ENCODE results near the gene ESD. TPM values are rescaled to one million over a fixed set of nuclear protein-coding genes. Genes with fewer than 3 reads are reported as not detected.
A peak's percentile ranks its signal among the peaks of the same experiment; 100 is the strongest.

ESD gene
- total RNA-seq, 1 experiment from 2014 or later: 78.8 TPM

DNA sequence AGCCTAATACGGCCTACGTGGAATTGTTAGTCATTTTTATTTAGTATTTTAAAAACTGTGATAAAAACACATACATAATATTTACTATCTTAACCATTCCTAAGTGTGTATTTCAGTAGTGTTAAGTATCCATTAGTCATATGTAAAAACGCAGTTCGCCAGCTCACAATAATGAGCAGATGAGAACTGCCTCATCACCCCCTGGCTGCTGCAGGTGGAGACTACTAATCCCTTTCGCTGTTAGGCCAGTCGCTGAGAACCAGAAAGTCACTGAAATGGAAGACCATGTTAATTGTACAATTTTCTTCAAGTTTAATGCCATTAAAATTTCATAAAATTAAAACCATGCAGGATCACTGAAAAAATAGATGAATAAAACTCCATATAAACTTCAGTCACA, 1.6 kb downstream of the ESD start:
- no peak overlapping the region for H2AK5ac ChIP-seq (ENCODE audit: insufficient read length, low read length)
- H4K91ac ChIP-seq (ENCODE audit: insufficient read length, low read depth, low read length): no peak overlapping the region
- peaks cover 4% of the 10 kb centered on the region; the same call in 1 of the 2 replicates for H3K4me1 ChIP-seq (ENCODE audit: insufficient read depth, low read length)
- no peak overlapping the region for H3K4me2 ChIP-seq (ENCODE audit: insufficient read depth, insufficient read length, low read length)
- WGBS (ENCODE audit: extremely low coverage, insufficient read length, low lambda C conversion rate): no CpG with 5 or more reads among the region's 6 CpGs
- no peak overlapping the region for H2BK5ac ChIP-seq (ENCODE audit: insufficient read length, low read length)
- H3K4me3 Mint-ChIP-seq: peak overlapping the region; percentile 29 to 50; a peak in 2 of 5 replicates
- no peak overlapping the region for H3K56ac ChIP-seq (ENCODE audit: insufficient read length, low read depth, low read length)
- H3K4me1 Mint-ChIP-seq: peaks cover 25 to 35% of the 10 kb centered on the region in 2 experiments
- H2BK12ac ChIP-seq (ENCODE audit: insufficient read length, low read depth, low read length): no peak overlapping the region
- no peaks in the 10 kb centered on the region for H3K27me3 Mint-ChIP-seq (ENCODE audit: low read depth)
- H2AFZ ChIP-seq (ENCODE audit: low read length): no peak overlapping the region
- H2BK15ac ChIP-seq (ENCODE audit: low read depth, low read length): no peak overlapping the region
- H2BK120ac ChIP-seq (ENCODE audit: low read depth, low read length, poor library complexity, severe bottlenecking): no peak overlapping the region
- H4K20me1 ChIP-seq (ENCODE audit: control insufficient read depth, insufficient read depth, insufficient read length): no peaks in the 10 kb centered on the region
- no peak overlapping the region for H4K8ac ChIP-seq (replicated peaks; ENCODE audit: insufficient read length, low read depth, low read length)
- H3K23me2 ChIP-seq (ENCODE audit: insufficient read length, low read depth, low read length, poor library complexity, severe bottlenecking): peaks cover 8% of the 10 kb centered on the region
- H3K36me3 Mint-ChIP-seq (ENCODE audit: insufficient read depth in 1 of 3, low read depth in 3 of 3): peaks cover 5 to 12% (median 10%) of the 10 kb centered on the region in 3 experiments; a peak in 6 of 7 replicates
- H3K23ac ChIP-seq (ENCODE audit: insufficient read length, low read depth, low read length): no peak overlapping the region
- H2BK20ac ChIP-seq (ENCODE audit: low read depth, low read length, poor library complexity, severe bottlenecking): no peak overlapping the region
- no peak overlapping the region for H4K5ac ChIP-seq (ENCODE audit: insufficient read length, low read depth, low read length)
- H3K14ac ChIP-seq (ENCODE audit: insufficient read depth, low read length): no peak overlapping the region
- no peak overlapping the region for H3K18ac ChIP-seq (ENCODE audit: insufficient read length, low read depth, low read length)
- H3K9ac ChIP-seq (ENCODE audit: extremely low read depth, insufficient read length, low read length): no peak overlapping the region
- no peak for DNase-seq
- H3K27ac ChIP-seq (ENCODE audit: insufficient read length, low read depth, low read length): no peak overlapping the region
- H3K79me1 ChIP-seq (ENCODE audit: insufficient read depth, low read depth, low read length, poor library complexity, severe bottlenecking): no peaks in the 10 kb centered on the region
- H3K27ac Mint-ChIP-seq: peak overlapping the region in 1 of 3 experiments; percentile 11; a peak in 1 of 7 replicates
- H3K79me2 ChIP-seq (ENCODE audit: insufficient read depth, low read length): no peaks in the 10 kb centered on the region; the same call in 1 of the 2 replicates
- no peak overlapping the region for H3T11ph ChIP-seq (ENCODE audit: low read length)
- H3K9me3 ChIP-seq (ENCODE audit: control insufficient read depth, low read depth, low read length): no peaks in the 10 kb centered on the region
- H3K27me3 ChIP-seq (ENCODE audit: insufficient read depth, low read length): no peaks in the 10 kb centered on the region
- no peaks in the 10 kb centered on the region for H3K9me3 Mint-ChIP-seq
- TF ChIP-seq, protein P1, sequence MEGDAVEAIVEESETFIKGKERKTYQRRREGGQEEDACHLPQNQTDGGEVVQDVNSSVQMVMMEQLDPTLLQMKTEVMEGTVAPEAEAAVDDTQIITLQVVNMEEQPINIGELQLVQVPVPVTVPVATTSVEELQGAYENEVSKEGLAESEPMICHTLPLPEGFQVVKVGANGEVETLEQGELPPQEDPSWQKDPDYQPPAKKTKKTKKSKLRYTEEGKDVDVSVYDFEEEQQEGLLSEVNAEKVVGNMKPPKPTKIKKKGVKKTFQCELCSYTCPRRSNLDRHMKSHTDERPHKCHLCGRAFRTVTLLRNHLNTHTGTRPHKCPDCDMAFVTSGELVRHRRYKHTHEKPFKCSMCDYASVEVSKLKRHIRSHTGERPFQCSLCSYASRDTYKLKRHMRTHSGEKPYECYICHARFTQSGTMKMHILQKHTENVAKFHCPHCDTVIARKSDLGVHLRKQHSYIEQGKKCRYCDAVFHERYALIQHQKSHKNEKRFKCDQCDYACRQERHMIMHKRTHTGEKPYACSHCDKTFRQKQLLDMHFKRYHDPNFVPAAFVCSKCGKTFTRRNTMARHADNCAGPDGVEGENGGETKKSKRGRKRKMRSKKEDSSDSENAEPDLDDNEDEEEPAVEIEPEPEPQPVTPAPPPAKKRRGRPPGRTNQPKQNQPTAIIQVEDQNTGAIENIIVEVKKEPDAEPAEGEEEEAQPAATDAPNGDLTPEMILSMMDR (conservative IDR thresholded peaks at IDR 0.05): peak; percentile 51; the same call in 2 of the 3 replicates
- no peak overlapping the region for H3K4ac ChIP-seq (ENCODE audit: low read depth, low read length)
